Activated CD8-positive, alpha-beta memory T cell treated with anti-CD3 and anti-CD28 coated beads, Interleukin-2, amount 50 U/mL, for 48 hours (primary cell): ENCODE data around the gene RYR1.
"Not testable (repeated sequence)": the region's sequence is repeated elsewhere in the genome, so short reads cannot be mapped to it uniquely, and the experiment has no call there.

Source experiments
- DNase-seq: peaks from one replicate; pipeline ENCODE4 v3.0.0-alpha.2; 2020

Gene RYR1

DNA sequence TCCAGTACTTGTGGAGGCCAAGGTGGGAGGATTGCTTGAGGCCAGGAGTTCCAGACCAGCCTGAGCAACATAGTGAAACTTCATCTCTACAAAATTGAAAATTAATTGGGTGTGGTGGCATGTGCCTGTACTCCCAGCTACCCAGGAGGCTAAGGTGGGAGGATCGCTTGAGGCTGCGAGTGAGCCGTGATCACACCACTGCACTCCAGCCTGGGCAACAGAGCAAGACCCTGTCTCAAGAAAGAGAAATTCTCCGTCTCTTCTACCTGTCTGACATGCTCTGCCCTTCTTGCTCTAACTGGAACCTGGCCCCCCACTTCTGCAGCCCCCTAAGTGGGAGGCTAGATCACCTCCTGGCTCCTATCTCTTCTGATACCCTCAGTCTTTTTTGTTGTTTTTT, 192.9 kb downstream of the RYR1 start:
- DNase-seq, result no peak

DNA sequence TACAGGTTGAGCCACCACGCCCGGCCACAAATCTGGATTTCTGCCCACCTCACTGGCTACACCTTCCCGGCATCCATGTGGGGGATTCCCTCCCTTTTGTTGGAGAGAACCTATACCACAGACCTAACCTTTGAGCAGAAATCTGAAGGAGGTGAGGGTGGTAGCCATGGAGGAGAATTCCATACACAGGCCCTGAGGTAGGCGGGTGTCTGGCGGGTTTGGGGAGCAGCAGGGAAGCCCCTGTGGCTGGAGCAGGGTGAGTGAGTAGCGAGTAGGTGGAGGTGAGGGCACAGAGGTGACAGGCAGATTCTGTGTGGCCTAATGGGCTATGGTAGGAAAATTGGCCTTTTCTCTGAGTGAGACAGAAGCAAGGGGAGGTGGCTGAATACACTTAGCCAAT, 196.1 kb downstream of the RYR1 start:
- DNase-seq, result no peak

DNA sequence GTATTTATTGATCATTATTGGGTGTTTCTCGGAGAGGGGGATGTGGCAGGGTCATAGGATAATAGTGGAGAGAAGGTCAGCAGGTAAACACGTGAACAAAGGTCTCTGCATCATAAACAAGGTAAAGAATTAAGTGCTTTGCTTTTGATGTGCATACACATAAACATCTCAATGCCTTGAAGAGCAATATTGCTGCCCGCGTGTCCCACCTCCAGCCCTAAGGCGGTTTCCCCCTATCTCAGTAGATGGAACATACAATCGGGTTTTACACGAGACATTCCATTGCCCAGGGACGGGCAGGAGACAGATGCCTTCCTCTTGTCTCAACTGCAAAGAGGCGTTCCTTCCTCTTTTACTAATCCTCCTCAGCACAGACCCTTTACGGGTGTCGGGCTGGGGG, 197.8 kb downstream of the RYR1 start:
- DNase-seq, result not testable (repeated sequence)

DNA sequence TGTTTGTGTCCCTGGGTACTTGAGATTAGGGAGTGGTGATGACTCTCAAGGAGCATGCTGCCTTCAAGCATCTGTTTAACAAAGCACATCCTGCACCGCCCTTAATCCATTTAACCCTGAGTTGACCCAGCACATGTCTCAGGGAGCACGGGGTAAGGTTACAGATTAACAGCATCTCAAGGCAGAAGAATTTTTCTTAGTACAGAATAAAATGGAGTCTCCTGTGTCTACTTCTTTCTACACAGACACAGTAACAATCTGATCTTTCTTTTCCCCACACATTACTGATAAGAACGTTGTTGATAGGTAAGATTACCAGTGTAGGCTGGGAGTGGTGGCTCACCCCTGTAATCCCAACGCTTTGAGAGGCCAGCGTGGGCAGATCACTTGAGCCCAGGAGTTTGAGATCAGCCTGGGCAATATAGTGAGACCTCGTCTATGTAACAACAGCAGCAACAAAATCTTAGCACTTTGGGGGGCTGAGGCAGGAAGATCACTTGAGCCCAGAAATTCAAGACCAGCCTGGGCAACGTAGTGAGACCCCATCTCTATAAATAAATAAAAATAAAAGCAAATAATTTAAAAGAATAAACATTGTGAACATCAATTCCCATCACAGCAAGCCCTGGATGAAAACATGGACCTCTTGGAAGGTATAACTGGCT, 198.5 kb downstream of the RYR1 start:
- DNase-seq, result not testable (repeated sequence)

DNA sequence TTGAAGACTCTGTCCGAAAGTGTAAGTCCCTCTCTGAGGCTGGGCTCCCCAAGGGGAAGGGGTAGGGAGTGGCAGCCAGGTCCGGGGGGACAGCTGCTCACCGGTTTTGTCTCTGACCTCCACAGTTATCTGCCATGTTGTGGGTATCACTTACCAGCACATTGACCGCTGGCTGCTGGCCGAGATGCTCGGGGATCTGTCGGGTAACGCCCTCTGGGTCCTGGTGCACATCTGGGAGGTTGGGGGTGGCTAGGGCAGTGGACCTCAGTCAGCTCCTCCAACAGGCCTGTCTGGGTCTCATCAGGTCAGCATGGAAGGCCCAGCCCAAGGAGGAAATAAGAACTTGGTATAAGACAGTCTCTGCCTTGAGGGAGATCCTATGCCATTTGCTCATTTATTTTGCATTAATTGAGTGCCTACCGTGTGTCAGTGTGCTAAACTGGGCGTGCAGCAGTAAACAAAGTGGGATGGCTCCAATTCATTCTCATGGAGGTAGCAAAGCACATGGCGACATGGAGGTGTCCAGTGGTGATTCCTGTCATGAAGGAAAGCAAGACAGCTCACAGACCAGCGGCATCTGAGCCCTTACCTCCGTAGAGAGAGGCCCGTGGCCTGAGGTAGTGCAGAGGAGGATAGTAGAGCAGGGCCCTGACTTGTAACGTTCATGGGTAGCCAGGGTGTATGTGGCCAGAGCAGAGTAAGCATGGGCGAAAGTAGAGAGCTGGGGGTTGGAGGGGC, 199.2 kb downstream of the RYR1 start:
- no peak for DNase-seq

DNA sequence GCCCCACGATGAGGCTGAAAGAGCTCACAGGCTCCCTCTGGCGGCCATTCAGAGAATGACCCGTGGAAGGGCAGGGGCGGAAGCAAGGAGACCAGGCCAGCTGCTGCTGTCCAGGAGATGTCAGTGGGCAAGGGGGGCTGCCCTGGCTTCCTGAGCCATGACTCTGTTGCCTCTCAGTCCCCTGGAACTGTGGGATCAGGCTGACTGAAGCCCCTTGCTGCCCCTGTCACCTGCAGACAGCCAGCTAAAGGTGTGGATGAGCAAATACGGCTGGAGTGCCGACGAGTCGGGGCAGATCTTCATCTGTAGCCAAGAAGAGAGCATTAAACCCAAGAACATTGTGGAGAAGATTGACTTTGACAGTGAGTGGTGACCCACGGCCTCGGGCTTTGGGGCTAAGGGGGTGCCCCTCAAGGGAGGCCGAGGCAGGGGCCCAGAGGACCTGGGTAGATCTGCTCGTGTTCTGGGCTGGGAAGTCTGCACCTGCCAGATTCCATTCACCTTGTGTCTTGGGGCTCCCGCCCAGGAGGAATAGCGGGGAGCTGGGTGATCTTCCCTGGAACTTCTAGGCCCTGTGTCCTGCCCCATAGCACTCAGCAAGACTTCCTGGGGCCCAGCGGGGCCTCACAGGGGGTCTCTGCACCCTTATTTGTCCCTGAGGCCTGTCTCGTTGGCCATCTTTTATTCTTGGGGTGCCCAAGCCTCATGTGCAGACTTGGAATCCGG, 201.4 kb downstream of the RYR1 start:
- peak; percentile 92 for DNase-seq

DNA sequence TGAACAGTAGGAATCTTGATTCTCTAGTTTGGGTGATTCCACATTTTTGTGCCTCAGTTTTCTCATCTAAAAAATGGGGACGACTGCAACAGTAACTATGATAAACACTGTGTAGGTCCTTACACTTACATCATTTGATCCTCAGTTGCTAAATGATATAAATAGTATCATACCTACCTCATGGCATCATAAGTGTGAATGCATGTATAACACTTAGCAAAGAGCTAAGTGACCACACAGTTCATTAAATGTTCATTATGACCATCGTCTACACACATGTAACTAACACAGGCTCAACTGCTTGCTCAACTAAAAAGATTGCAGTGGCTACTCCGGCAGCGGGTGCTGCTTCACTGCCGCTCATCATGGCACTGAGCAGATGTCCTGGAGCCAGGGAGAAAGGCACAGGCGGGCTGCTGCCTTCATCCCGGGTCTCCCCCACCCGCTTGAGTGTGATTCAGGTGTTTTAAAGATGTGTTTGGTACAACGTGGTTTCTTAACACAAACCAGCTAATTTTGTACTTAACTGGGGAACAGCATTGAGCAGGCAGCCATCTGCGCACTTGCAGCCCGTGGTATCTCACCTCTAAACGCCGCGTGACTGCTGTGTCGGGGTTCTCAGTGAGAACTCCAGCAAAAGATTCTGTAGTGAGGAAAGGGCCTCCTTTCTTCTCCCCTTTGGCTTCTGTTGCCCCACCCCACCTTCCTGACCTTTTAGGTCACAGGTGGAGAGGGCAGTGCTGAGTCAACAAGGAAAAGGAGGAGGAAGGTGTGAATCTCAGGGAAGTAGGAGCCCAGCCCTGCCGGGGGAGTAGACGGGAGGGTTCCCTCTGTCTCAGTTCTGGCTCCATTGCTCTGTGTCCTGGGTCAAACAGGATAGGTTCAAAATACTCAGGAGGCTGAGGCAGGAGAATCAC, 202.2 kb downstream of the RYR1 start:
- no peak for DNase-seq
